Bronchial smooth muscle cell (primary cell): ENCODE results near the gene DCAF4L1. TPM values are rescaled to one million over a fixed set of nuclear protein-coding genes. Genes with fewer than 3 reads are reported as not detected.

ENCODE experiments used
- total RNA-seq: library from RNA; depleted of rRNA; stranded (reverse); fragments of >200 nt; gene quantifications from 2 replicates; pipeline ENCODE4 v1.2.1, GENCODE V29; 2014

The DCAF4L1 gene
- total RNA-seq, result under 0.01 TPM in 1 of 2 replicates, not detected in the other

GRCh38 chr4:41981456-41981855 lies at the start of gene DCAF4L1:
DCAF4L1 (plus strand) TSS chr4:41981756; CDS start chr4:41981793, 37 bp downstream.

GRCh38 chr4:41934901-41935651 lies 46.5 kb upstream of the DCAF4L1 start, which contains the start of gene TMEM33:
TMEM33 (plus strand) TSS chr4:41935429; CDS start chr4:41935485, 56 bp downstream.

GRCh38 chr4:41990365-41991111 lies 9.0 kb downstream of the DCAF4L1 start, which contains the start of gene SLC30A9:
SLC30A9 (plus strand) TSS chr4:41990530; CDS start chr4:41990652, 122 bp downstream.

Other genes with a start within 250 kb of the DCAF4L1 start
- not detected in 2 replicates for gene PHOX2B, start 233.0 kb upstream of the DCAF4L1 start, total RNA-seq
- gene TMEM33, start 46.3 kb upstream of the DCAF4L1 start, total RNA-seq, result 18.0 and 20.4 TPM in 2 replicates
- 43.8 and 45.4 TPM in 2 replicates for gene SLC30A9, start 8.8 kb downstream of the DCAF4L1 start, total RNA-seq
- not detected in 2 replicates for gene BEND4, start 170.9 kb downstream of the DCAF4L1 start, total RNA-seq